ENCODE data around the gene TCF7L2. TPM values are rescaled to one million over a fixed set of nuclear protein-coding genes. Genes with fewer than 3 reads are reported as not detected.

The TCF7L2 gene
- polyA plus RNA-seq, 3 donors, result 2.1 to 23.5 (median 6.1) TPM

GRCh38 chr10:113017376-113017775, 67.3 kb downstream of the TCF7L2 start:
- no peak overlapping the region for H2AFZ ChIP-seq (ENCODE audit: insufficient read depth, low read depth, low read length, poor library complexity, severe bottlenecking)
- peaks cover 1 to 5% (median 1%) of the 10 kb centered on the region in 3 donors for H3K27me3 Mint-ChIP-seq (ENCODE audit: low read depth in 3 of 3)
- H4K20me1 ChIP-seq (ENCODE audit: insufficient read depth, low read length), result peaks cover 100% of the 10 kb centered on the region
- 96% methylated on average over 3 of the region's 5 CpGs for WGBS (ENCODE audit: insufficient coverage)
- peaks cover 13 to 14% of the 10 kb centered on the region in 2 donors for H3K36me3 Mint-ChIP-seq
- H3K4me1 Mint-ChIP-seq, result peaks cover 16% of the 10 kb centered on the region
- H3K27ac ChIP-seq (ENCODE audit: low read depth in 1 of 2, low read length in 2 of 2), result no peak overlapping the region
- H3K9ac ChIP-seq (ENCODE audit: insufficient read depth, low read length, poor library complexity, severe bottlenecking), result no peak overlapping the region
- TF ChIP-seq, protein P1, sequence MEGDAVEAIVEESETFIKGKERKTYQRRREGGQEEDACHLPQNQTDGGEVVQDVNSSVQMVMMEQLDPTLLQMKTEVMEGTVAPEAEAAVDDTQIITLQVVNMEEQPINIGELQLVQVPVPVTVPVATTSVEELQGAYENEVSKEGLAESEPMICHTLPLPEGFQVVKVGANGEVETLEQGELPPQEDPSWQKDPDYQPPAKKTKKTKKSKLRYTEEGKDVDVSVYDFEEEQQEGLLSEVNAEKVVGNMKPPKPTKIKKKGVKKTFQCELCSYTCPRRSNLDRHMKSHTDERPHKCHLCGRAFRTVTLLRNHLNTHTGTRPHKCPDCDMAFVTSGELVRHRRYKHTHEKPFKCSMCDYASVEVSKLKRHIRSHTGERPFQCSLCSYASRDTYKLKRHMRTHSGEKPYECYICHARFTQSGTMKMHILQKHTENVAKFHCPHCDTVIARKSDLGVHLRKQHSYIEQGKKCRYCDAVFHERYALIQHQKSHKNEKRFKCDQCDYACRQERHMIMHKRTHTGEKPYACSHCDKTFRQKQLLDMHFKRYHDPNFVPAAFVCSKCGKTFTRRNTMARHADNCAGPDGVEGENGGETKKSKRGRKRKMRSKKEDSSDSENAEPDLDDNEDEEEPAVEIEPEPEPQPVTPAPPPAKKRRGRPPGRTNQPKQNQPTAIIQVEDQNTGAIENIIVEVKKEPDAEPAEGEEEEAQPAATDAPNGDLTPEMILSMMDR (IDR thresholded peaks at IDR 0.05), result no peak
- no peaks in the 10 kb centered on the region for H3K9me3 ChIP-seq (replicated peaks in 1 of 2; ENCODE audit: control insufficient read depth in 1 of 2, insufficient read depth in 1 of 2, low read length in 2 of 2)
- no peak overlapping the region for H3K27ac Mint-ChIP-seq
- no peak for DNase-seq
- H3K4me3 ChIP-seq (replicated peaks in 1 of 3; ENCODE audit: low read depth in 2 of 3, low read length in 3 of 3), result no peak overlapping the region
- no peaks in the 10 kb centered on the region for H3K27me3 ChIP-seq (ENCODE audit: control insufficient read depth in 2 of 2, insufficient read depth in 2 of 2, low read length in 2 of 2)
- peaks cover 13% of the 10 kb centered on the region for H3K79me2 ChIP-seq (ENCODE audit: insufficient read depth, low read length)
- H3K4me2 ChIP-seq (replicated peaks; ENCODE audit: extremely low read depth, low read length, poor library complexity, severe bottlenecking), result no peak overlapping the region
- H3K36me3 ChIP-seq (replicated peaks in 1 of 2; ENCODE audit: control insufficient read depth in 1 of 2, insufficient read depth in 2 of 2, low read length in 2 of 2), result no peaks in the 10 kb centered on the region
- intact Hi-C loops (cut with micrococcal nuclease), result no loop called here
- no peaks in the 10 kb centered on the region for H3K4me1 ChIP-seq (ENCODE audit: control insufficient read depth in 1 of 2, insufficient read depth in 2 of 2, low read length in 2 of 2)
- no peak overlapping the region for H3K4me3 Mint-ChIP-seq
- H3K9me3 Mint-ChIP-seq, result peaks cover 0 to 3% (median 0%) of the 10 kb centered on the region in 7 donors

- H3K9ac ChIP-seq (ENCODE audit: insufficient read depth, low read length, poor library complexity, severe bottlenecking), result no peak overlapping the region
- H2AFZ ChIP-seq (ENCODE audit: insufficient read depth, low read depth, low read length, poor library complexity, severe bottlenecking), result no peak overlapping the region
- no peaks in the 10 kb centered on the region for H3K27me3 ChIP-seq (ENCODE audit: control insufficient read depth in 2 of 2, insufficient read depth in 2 of 2, low read length in 2 of 2)
- peaks cover 100% of the 10 kb centered on the region for H4K20me1 ChIP-seq (ENCODE audit: insufficient read depth, low read length)
- peaks cover 13% of the 10 kb centered on the region for H3K79me2 ChIP-seq (ENCODE audit: insufficient read depth, low read length)
- intact Hi-C loops (cut with micrococcal nuclease), result no loop called here
- TF ChIP-seq, protein P1 (IDR thresholded peaks at IDR 0.05), result no peak
- 100% methylated on average over 1 of the region's 3 CpGs for WGBS (ENCODE audit: insufficient coverage)
- Mint-ChIP-seq H3K9me3 (peaks cover 0 to 3% (median 0%) of the 10 kb centered on the region in 7 donors), H3K4me1 (peaks cover 16% of the 10 kb centered on the region), H3K27ac (no peak overlapping the region), H3K27me3 (ENCODE audit: low read depth in 3 of 3) (peaks cover 1 to 5% (median 1%) of the 10 kb centered on the region in 3 donors), H3K36me3 (peaks cover 13% of the 10 kb centered on the region in 2 donors), H3K4me3 (no peak overlapping the region)
- H3K4me1 ChIP-seq (ENCODE audit: control insufficient read depth in 1 of 2, insufficient read depth in 2 of 2, low read length in 2 of 2), result no peaks in the 10 kb centered on the region
- H3K36me3 ChIP-seq (replicated peaks in 1 of 2; ENCODE audit: control insufficient read depth in 1 of 2, insufficient read depth in 2 of 2, low read length in 2 of 2), result no peaks in the 10 kb centered on the region
- DNase-seq, result no peak
- H3K4me3 ChIP-seq (replicated peaks in 1 of 3; ENCODE audit: low read depth in 2 of 3, low read length in 3 of 3), result no peak overlapping the region
- H3K27ac ChIP-seq (ENCODE audit: low read depth in 1 of 2, low read length in 2 of 2), result no peak overlapping the region
- H3K9me3 ChIP-seq (replicated peaks in 1 of 2; ENCODE audit: control insufficient read depth in 1 of 2, insufficient read depth in 1 of 2, low read length in 2 of 2), result no peaks in the 10 kb centered on the region
- no peak overlapping the region for H3K4me2 ChIP-seq (replicated peaks; ENCODE audit: extremely low read depth, low read length, poor library complexity, severe bottlenecking)
Observed at GRCh38 chr10:113018034-113018433, 68.0 kb downstream of the TCF7L2 start.
